H1 (cell line): ENCODE measurements around the gene SEZ6. TPM values are rescaled to one million over a fixed set of nuclear protein-coding genes. Genes with fewer than 3 reads are reported as not detected.

Experiments used
- ASH2L ChIP-seq: fragments of 200-600, 300-600 bp; sonication (generic); IDR thresholded peaks from one replicate; pipeline ENCODE4 v1.7.1; 2017; ENCODE audit warnings: low read length
- ATF2 ChIP-seq: IDR thresholded peaks from 2 replicates; pipeline ENCODE4 v1.6.1; 2012; ENCODE audit warnings: low read length, inconsistent platforms
- BCL11A ChIP-seq, 2 experiments: IDR thresholded peaks; one replicate each; pipeline ENCODE4 v1.6.1; 2011; ENCODE audit warnings: low read depth in 2 of 2, low read length in 2 of 2, mild to moderate bottlenecking in 2 of 2
- CBX8 ChIP-seq: fragments of 300-800, 300-1000 bp; sonication (generic); IDR thresholded peaks from 2 replicates; pipeline ENCODE4 v1.7.1; 2016; ENCODE audit warnings: low read depth, low read length, borderline replicate concordance
- CHD1 ChIP-seq: IDR thresholded peaks from 2 replicates; pipeline ENCODE4 v1.6.1; 2012; ENCODE audit warnings: low read depth, low read length, improper control_type of control experiment
- CREB1 ChIP-seq: IDR thresholded peaks from 2 replicates; pipeline ENCODE4 v1.6.1; 2012; ENCODE audit warnings: inconsistent platforms
- CTCF ChIP-seq, 3 experiments: IDR thresholded peaks; 1 replicate in 2 of 3; 2 replicates in 1 of 3; pipeline versions ENCODE4 v1.5.1 to v1.6.1; 2011; ENCODE audit warnings: low read length in 3 of 3, mild to moderate bottlenecking in 3 of 3, inconsistent platforms in 2 of 3, low read depth in 1 of 3, moderate library complexity in 1 of 3; ENCODE audit not compliant: insufficient read depth in 1 of 3; ENCODE audit errors: control extremely low read depth in 1 of 3
- FOSL1 ChIP-seq: IDR thresholded peaks from 2 replicates; pipeline ENCODE4 v1.6.1; 2011; ENCODE audit warnings: mild to moderate bottlenecking, low read depth, low read length, moderate library complexity; ENCODE audit not compliant: insufficient read depth
- HDAC6 ChIP-seq: IDR thresholded peaks from one replicate; pipeline ENCODE4 v1.7.1; 2012; ENCODE audit warnings: low read depth, mild to moderate bottlenecking, inconsistent platforms, low read length, moderate library complexity
- KDM4A ChIP-seq: IDR thresholded peaks from one replicate; pipeline ENCODE4 v1.7.1; 2012; ENCODE audit warnings: low read depth, mild to moderate bottlenecking, moderate library complexity, low read length, inconsistent platforms; ENCODE audit not compliant: severe bottlenecking
- RNF2 ChIP-seq: fragments of 200-900, 300-1000 bp; sonication (generic); IDR thresholded peaks from 2 replicates; pipeline ENCODE4 v1.7.1; 2016; ENCODE audit warnings: borderline replicate concordance, low read depth, mild to moderate bottlenecking, antibody characterized with exemption, low read length; ENCODE audit not compliant: poor library complexity, severe bottlenecking; ENCODE audit errors: missing control alignments
- RXRA ChIP-seq: IDR thresholded peaks from 2 replicates; pipeline ENCODE4 v1.6.1; 2011; ENCODE audit warnings: low read depth, mild to moderate bottlenecking, low read length, moderate library complexity; ENCODE audit not compliant: insufficient read depth
- SIN3A ChIP-seq, 2 experiments: IDR thresholded peaks in 1 of 2; conservative IDR thresholded peaks in 1 of 2; 2 replicates each; pipeline ENCODE4 v1.6.1; 2011 to 2012; ENCODE audit warnings: low read length in 2 of 2, improper control_type of control experiment in 1 of 2, low read depth in 1 of 2, mild to moderate bottlenecking in 1 of 2
- SP2 ChIP-seq: IDR thresholded peaks from 2 replicates; pipeline ENCODE4 v1.6.1; 2012; ENCODE audit warnings: mild to moderate bottlenecking, low read length, inconsistent platforms
- YY1 ChIP-seq: IDR thresholded peaks from 2 replicates; pipeline ENCODE4 v1.6.1; 2011; ENCODE audit warnings: low read depth, mild to moderate bottlenecking, low read length
- ZNF274 ChIP-seq: IDR thresholded peaks from 2 replicates; pipeline ENCODE4 v1.7.0; 2012; ENCODE audit warnings: low read length, borderline replicate concordance; ENCODE audit errors: extremely low read depth
- polyA plus RNA-seq, 7 experiments: library from polyadenylated mRNA; depleted of rRNA in 3 of 7; stranded (reverse) in 5 of 7; unstranded in 2 of 7; fragments of >200 nt in 5 of 7; fragments of 200-250 nt in 2 of 7; gene quantifications; 1 replicate in 5 of 7; 2 replicates in 1 of 7; 4 replicates in 1 of 7; pipeline versions ENCODE4 v1.2.1 to v1.2.3, GENCODE V29; 2011 to 2013; ENCODE audit warnings: missing spikeins in 2 of 7, mixed read lengths in 2 of 7
- total RNA-seq: library from RNA; stranded (reverse); fragmentation: NEBNext Ultra II Directional; extraction: Animal tissue kit (Norgen Biotek cat#: 25700); gene quantifications from 2 replicates; pipeline ENCODE4 v1.2.1, GENCODE V29; 2021
- TF ChIP-seq, protein P1 (sequence below): IDR thresholded peaks from 2 replicates; pipeline ENCODE4 v1.6.1; 2011; ENCODE audit warnings: low read depth, mild to moderate bottlenecking, low read length; ENCODE audit not compliant: insufficient read depth

SEZ6 gene
- total and polyA plus RNA-seq, 2 of the 8 experiments (the other 6 are each of a cell fraction or from before 2014, with no cell fraction given): 6.9 to 16.1 TPM

GRCh38 chr17:28953444-28954118, 52.3 kb downstream of the SEZ6 start (continued):
- TF ChIP-seq ZNF274 (no peak), SP2 (no peak), HDAC6 (no peak), RXRA (no peak), KDM4A (no peak), BCL11A (IDR thresholded peaks at IDR 0.05; ENCODE audit: low read depth in 2 of 2, low read length in 2 of 2) (no peak), CBX8 (no peak), SIN3A (conservative IDR thresholded peaks at IDR 0.05 in 1 of 2, IDR thresholded peaks at IDR 0.05 in 1 of 2; ENCODE audit: low read depth in 1 of 2, low read length in 2 of 2) (peak; percentile 100), YY1 (peak; percentile 46; the same call in 1 of the 2 replicates), ASH2L (no peak), CREB1 (peak; percentile 57), RNF2 (no peak), CHD1 (no peak), ATF2 (peak; percentile 40; the same call in 1 of the 2 replicates), FOSL1 (no peak), CTCF (IDR thresholded peaks at IDR 0.05; ENCODE audit: control extremely low read depth in 1 of 3, insufficient read depth in 1 of 3, low read depth in 1 of 3, low read length in 3 of 3) (peak; percentile 86 to 100 (median 87))
- TF ChIP-seq, protein P1, sequence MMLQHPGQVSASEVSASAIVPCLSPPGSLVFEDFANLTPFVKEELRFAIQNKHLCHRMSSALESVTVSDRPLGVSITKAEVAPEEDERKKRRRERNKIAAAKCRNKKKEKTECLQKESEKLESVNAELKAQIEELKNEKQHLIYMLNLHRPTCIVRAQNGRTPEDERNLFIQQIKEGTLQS: no peak
